PC-9 (cell line): Measurements from ENCODE around the gene ALDH9A1. TPM values are rescaled to one million over a fixed set of nuclear protein-coding genes. Genes with fewer than 3 reads are reported as not detected.

Experiments
- BruUV-seq: library from RNA; stranded (reverse); fragments of 400-500 nt; replicated peaks from 2 replicates; lab custom pipeline; 2021; lab: Mats Ljungman, UMichigan
- CTCF ChIA-PET: fragments of 300-600 bp; sonication (Branson Sonifier 250); formaldehyde crosslinking; loops from one replicate; lab custom pipeline; 2022; ENCODE audit warnings: antibody characterized with exemption; lab: Charles Lee
- POLR2A ChIA-PET: fragments of 300-600 bp; sonication (Branson Sonifier 250); formaldehyde crosslinking; loops from one replicate; lab custom pipeline; 2022; ENCODE audit warnings: antibody characterized with exemption; ENCODE audit not compliant: unreplicated experiment; lab: Charles Lee
- DNase-seq, 2 experiments: peaks; one replicate each; pipeline versions ENCODE4 v3.0.0 to v3.0.0-alpha.2; 2015 to 2022; ENCODE audit warnings: mixed read lengths in 1 of 2
- H2AFZ ChIP-seq: fragments of 200-600 bp; sonication (generic); 2 replicates; pipeline ENCODE4 v1.8.1; 2017; ENCODE audit warnings: antibody characterized with exemption
- H3F3A ChIP-seq: fragments of 200-600 bp; sonication (generic); 2 replicates; pipeline ENCODE4 v1.8.1; 2017; ENCODE audit warnings: antibody characterized with exemption, mild to moderate bottlenecking, low read depth; ENCODE audit not compliant: insufficient read depth
- H3K27ac ChIP-seq: fragments of 200-600 bp; sonication (generic); 2 replicates; pipeline ENCODE4 v1.6.1; 2016; ENCODE audit warnings: mixed run types
- H3K27me3 ChIP-seq: fragments of 200-600 bp; sonication (generic); 2 replicates; pipeline ENCODE4 v1.6.1; 2016; ENCODE audit warnings: low read depth, mixed run types; ENCODE audit not compliant: insufficient read depth
- H3K36me3 ChIP-seq: fragments of 200-600 bp; sonication (generic); 2 replicates; pipeline ENCODE4 v1.6.1; 2016; ENCODE audit warnings: low read depth, mixed run types
- H3K4me1 ChIP-seq: fragments of 200-600 bp; sonication (generic); replicated peaks from 2 replicates; pipeline ENCODE4 v1.6.1; 2016; ENCODE audit warnings: mixed run types; ENCODE audit not compliant: insufficient read depth
- H3K4me2 ChIP-seq: fragments of 200-600 bp; sonication (generic); 2 replicates; pipeline ENCODE4 v1.6.1; 2017; ENCODE audit warnings: mixed run types
- H3K4me3 ChIP-seq: fragments of 200-600 bp; sonication (generic); 2 replicates; pipeline ENCODE4 v1.6.1; 2016; ENCODE audit warnings: mixed run types
- H3K79me2 ChIP-seq: fragments of 200-600 bp; sonication (generic); 2 replicates; pipeline ENCODE4 v1.6.1; 2017; ENCODE audit warnings: low read depth, mixed run types
- H3K9me2 ChIP-seq: fragments of 200-600 bp; sonication (generic); 2 replicates; pipeline ENCODE4 v1.8.1; 2017; ENCODE audit warnings: mild to moderate bottlenecking; ENCODE audit not compliant: insufficient read depth
- H3K9me3 ChIP-seq: fragments of 200-600 bp; sonication (generic); 2 replicates; pipeline ENCODE4 v1.8.1; 2016; ENCODE audit warnings: low read depth; ENCODE audit not compliant: insufficient read depth
- H4K20me1 ChIP-seq: fragments of 200-600 bp; sonication (generic); 2 replicates; pipeline ENCODE4 v1.8.1; 2017; ENCODE audit not compliant: insufficient read depth
- EZH2 ChIP-seq: fragments of 200-600 bp; sonication (generic); IDR thresholded peaks from 2 replicates; pipeline ENCODE4 v1.8.0; 2017; ENCODE audit warnings: antibody characterized with exemption, low read depth
- intact Hi-C: fragments of 100-400 bp; cut with micrococcal nuclease; formaldehyde crosslinking; loops from one replicate; pipeline ENCODE4 v1.10.0; 2022; ENCODE audit not compliant: unreplicated experiment
- total RNA-seq: library from RNA; stranded (reverse); gene quantifications from 2 replicates; pipeline ENCODE4 v1.2.3, GENCODE V29; 2021
- TF ChIP-seq, protein P1 (sequence below): fragments of 200-600 bp; sonication (generic); conservative IDR thresholded peaks from 2 replicates; pipeline ENCODE4 v1.6.1; 2017; ENCODE audit warnings: mixed run types, antibody characterized with exemption, mild to moderate bottlenecking, moderate library complexity

ALDH9A1 gene
- total RNA-seq, 1 experiment from 2014 or later, result 42.5 TPM

DNA sequence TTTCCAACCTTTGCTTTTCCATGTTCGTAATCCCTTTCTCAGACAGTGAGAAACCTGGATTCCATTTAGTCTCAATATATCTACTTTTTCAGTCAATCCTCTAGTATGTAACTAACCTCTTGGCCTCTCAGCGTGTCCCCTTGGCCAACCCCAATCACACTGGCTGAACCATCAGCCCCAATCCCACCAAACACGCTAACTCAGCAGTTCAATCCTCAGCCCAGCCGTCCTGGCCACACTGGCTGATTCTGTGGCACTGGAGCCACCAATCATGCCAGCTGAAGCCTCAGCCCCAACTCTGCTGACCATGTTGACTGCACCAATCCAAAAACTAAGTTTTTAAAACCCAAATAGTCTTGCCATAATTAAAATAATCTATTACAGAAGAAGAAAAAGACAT lies 73.9 kb downstream of the ALDH9A1 start:
- Histone ChIP-seq H3K27me3 (no peaks in the 10 kb centered on the region), H3K9me2 (no peaks in the 10 kb centered on the region), H3K27ac (no peak overlapping the region), H3F3A (peaks cover 6% of the 10 kb centered on the region; the same call in 1 of the 2 replicates), H2AFZ (no peak overlapping the region), H3K4me1 (no peaks in the 10 kb centered on the region), H3K4me2 (no peak overlapping the region), H4K20me1 (no peaks in the 10 kb centered on the region), H3K36me3 (no peaks in the 10 kb centered on the region), H3K4me3 (no peak overlapping the region), H3K9me3 (no peaks in the 10 kb centered on the region), H3K79me2 (no peaks in the 10 kb centered on the region)
- intact Hi-C loops, result no loop called here
- TF ChIP-seq, protein P1, sequence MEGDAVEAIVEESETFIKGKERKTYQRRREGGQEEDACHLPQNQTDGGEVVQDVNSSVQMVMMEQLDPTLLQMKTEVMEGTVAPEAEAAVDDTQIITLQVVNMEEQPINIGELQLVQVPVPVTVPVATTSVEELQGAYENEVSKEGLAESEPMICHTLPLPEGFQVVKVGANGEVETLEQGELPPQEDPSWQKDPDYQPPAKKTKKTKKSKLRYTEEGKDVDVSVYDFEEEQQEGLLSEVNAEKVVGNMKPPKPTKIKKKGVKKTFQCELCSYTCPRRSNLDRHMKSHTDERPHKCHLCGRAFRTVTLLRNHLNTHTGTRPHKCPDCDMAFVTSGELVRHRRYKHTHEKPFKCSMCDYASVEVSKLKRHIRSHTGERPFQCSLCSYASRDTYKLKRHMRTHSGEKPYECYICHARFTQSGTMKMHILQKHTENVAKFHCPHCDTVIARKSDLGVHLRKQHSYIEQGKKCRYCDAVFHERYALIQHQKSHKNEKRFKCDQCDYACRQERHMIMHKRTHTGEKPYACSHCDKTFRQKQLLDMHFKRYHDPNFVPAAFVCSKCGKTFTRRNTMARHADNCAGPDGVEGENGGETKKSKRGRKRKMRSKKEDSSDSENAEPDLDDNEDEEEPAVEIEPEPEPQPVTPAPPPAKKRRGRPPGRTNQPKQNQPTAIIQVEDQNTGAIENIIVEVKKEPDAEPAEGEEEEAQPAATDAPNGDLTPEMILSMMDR, result no peak
- no peak for TF ChIP-seq EZH2
- no TSS peak for BruUV-seq
- DNase-seq, result no peak
- ChIA-PET POLR2A (no interaction called here), CTCF (no interaction called here)

DNA sequence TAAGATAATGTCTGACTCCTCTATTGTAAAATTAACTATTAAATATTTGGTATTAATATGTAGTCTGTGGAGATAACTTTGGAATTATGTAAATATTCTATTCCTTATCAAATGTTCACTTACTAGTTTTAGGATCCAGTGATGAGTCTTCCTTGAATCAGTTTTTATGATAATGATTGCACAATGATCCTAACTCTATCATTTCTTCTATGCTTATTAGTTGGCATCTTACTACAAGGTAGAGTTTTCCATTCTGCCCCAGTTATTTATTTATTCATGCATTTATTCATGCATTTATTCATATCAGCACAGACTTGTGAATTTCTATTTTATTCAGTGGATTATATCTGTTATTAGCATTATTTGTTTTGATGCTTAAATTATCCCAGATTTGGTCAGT lies 74.7 kb downstream of the ALDH9A1 start:
- H2AFZ ChIP-seq, result no peak overlapping the region
- intact Hi-C loops, result no loop called here
- H3K27me3 ChIP-seq, result no peaks in the 10 kb centered on the region
- no peaks in the 10 kb centered on the region for H3K4me1 ChIP-seq
- H3K27ac ChIP-seq, result no peak overlapping the region
- TF ChIP-seq, protein P1, result no peak
- TF ChIP-seq EZH2, result no peak
- no peaks in the 10 kb centered on the region for H3F3A ChIP-seq
- H3K4me3 ChIP-seq, result no peak overlapping the region
- no peak for DNase-seq
- H3K9me3 ChIP-seq, result no peaks in the 10 kb centered on the region
- no peaks in the 10 kb centered on the region for H4K20me1 ChIP-seq
- H3K79me2 ChIP-seq, result no peaks in the 10 kb centered on the region
- H3K4me2 ChIP-seq, result no peak overlapping the region
- H3K9me2 ChIP-seq, result no peaks in the 10 kb centered on the region
- H3K36me3 ChIP-seq, result no peaks in the 10 kb centered on the region
- ChIA-PET CTCF (no interaction called here), POLR2A (no interaction called here)
- no TSS peak for BruUV-seq

DNA sequence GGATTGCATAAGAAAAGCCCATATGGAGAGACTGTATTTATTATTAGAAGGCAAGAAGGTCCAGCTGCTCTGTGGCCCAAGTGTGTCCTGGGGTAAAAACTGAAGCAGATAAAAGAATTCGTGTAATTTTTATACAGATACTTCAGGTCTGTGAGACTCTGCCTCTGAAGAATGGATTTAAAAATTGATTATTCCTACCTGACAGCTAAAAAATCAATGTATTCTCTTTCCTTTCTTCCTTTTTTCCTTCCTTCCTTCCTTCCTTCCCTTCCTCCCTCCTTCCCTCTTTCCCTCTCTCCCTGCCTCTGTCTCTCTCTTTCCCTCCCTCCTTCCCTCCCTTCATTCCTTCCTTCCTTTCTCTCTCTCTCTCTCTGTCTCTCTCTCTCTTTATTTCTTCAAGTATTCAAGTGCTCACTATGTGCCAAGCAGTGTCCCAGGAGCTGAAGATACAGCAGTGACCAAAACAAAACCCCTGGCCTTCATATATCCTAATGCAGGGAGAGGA lies 78.7 kb downstream of the ALDH9A1 start:
- ChIA-PET POLR2A (no interaction called here), CTCF (interaction anchor here (0.7 kb wide), 1 partner anchor 490 kb away, joined by 3 read pairs; no protein-coding TSS in a partner anchor)
- Histone ChIP-seq H3F3A (no peaks in the 10 kb centered on the region), H3K9me2 (no peaks in the 10 kb centered on the region), H3K4me2 (no peak overlapping the region), H3K27ac (no peak overlapping the region), H4K20me1 (no peaks in the 10 kb centered on the region), H3K79me2 (no peaks in the 10 kb centered on the region), H3K27me3 (no peaks in the 10 kb centered on the region), H3K4me1 (no peaks in the 10 kb centered on the region), H3K9me3 (no peaks in the 10 kb centered on the region; the same call in 1 of the 2 replicates), H3K4me3 (no peak overlapping the region), H3K36me3 (no peaks in the 10 kb centered on the region), H2AFZ (no peak overlapping the region)
- BruUV-seq, result no TSS peak
- DNase-seq, result no peak
- intact Hi-C loops, result no loop called here
- TF ChIP-seq, protein P1, result no peak
- no peak for TF ChIP-seq EZH2
